ENCODE results near the gene FRMD4A.

GRCh38 chr10:13839030-13839429, 491.7 kb downstream of the FRMD4A start:
- TF ChIP-seq EZH2phosphoT487 (IDR thresholded peaks at IDR 0.05; ENCODE audit: borderline replicate concordance, low read length) (no peak), CTCF (IDR thresholded peaks at IDR 0.05; ENCODE audit: low read depth, low read length, poor library complexity, severe bottlenecking) (no peak)
